ENCODE results near the gene NME3.

GRCh38 chr16:1793578-1794220 is 22.4 kb upstream of the NME3 start, which contains the start of gene IGFALS:
- TF ChIP-seq CTCF (IDR thresholded peaks at IDR 0.05) (no peak), POLR2A (IDR thresholded peaks at IDR 0.05) (no peak)
